ENCODE data around the gene DTNBP1. TPM values are rescaled to one million over a fixed set of nuclear protein-coding genes. Genes with fewer than 3 reads are reported as not detected.

DTNBP1 gene
- total and polyA plus RNA-seq, 2 of the 13 experiments (the other 11 are each of a cell fraction or from before 2014, with no cell fraction given): 6.6 to 19.1 TPM

DNA sequence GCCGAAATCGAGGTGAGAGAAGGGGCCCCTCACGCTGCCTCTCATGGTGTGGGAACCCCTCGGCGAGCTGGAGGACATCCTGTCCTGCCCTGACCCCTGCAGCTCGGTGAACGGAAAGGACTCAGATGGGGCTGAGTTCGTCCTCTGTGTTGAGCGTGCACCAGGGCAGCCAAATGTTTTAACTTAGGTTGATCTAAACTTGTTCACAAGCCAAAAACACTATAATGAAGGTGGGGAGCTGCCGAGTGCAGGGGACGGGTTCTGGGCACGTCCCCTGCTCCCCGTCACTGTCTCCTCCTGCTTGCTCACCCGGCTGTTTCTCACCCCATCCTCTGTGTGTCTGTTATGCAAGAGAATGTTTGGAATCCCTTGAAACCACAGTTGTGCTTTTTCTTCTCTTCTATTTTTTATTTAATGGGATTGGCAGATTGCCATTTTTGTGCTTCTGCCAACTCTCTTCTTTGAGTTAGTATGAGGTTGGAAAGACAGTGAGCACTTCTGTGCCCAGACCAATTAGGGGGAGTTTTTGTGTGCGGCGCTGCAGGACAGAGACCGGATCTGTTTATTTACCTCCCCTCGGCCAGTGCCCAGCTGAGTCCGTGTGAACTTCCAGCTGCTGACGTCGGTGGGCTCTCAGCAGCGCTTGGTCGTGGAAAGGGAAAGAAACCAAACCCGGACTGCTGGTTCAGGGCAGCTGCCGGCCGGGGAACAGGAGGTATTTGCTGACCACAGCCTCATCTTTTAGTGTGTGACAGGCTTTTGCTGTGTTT, 158.1 kb downstream of the DTNBP1 start (continued):
- TF ChIP-seq NFKB2 (CRISPR knock-in tag; IDR thresholded peaks at IDR 0.05; ENCODE audit: borderline replicate concordance): no peak; the same call in 1 of the 2 replicates
- TF ChIP-seq ASH2L (IDR thresholded peaks at IDR 0.05; ENCODE audit: insufficient read length, low read depth, low read length): peak; percentile 62
- TF ChIP-seq POLR2G (IDR thresholded peaks at IDR 0.05; ENCODE audit: low read depth, low read length): no peak
- peak; percentile 37; the same call in 1 of the 2 replicates for TF ChIP-seq RFXAP (CRISPR knock-in tag; IDR thresholded peaks at IDR 0.05; ENCODE audit: borderline replicate concordance)
- no peak for TF ChIP-seq MAF1 (CRISPR knock-in tag; IDR thresholded peaks at IDR 0.05; ENCODE audit: borderline replicate concordance)
- no peak for TF ChIP-seq ZBTB40 (IDR thresholded peaks at IDR 0.05)
- TF ChIP-seq ZBTB40 (CRISPR knock-in tag; IDR thresholded peaks at IDR 0.05): no peak; the same call in 1 of the 2 replicates
- TF ChIP-seq SP1 (IDR thresholded peaks at IDR 0.05): no peak
- TF ChIP-seq SP1 (CRISPR knock-in tag; IDR thresholded peaks at IDR 0.05): no peak
- no peak for TF ChIP-seq CHD2 (IDR thresholded peaks at IDR 0.05; ENCODE audit: low read depth, low read length)
- 0 out of 2 replicates have a peak, but pooled peaks have one; percentile 61 for TF ChIP-seq KMT2B (CRISPR knock-in tag; IDR thresholded peaks at IDR 0.05)
- TF ChIP-seq EZH2 (conservative IDR thresholded peaks at IDR 0.05; ENCODE audit: low read depth, low read length): no peak
- TF ChIP-seq ISX (CRISPR knock-in tag; conservative IDR thresholded peaks at IDR 0.05): no peak
- no peak for TF ChIP-seq SOX13 (IDR thresholded peaks at IDR 0.05)
- TF ChIP-seq SOX13 (CRISPR knock-in tag; conservative IDR thresholded peaks at IDR 0.05 in 1 of 2, IDR thresholded peaks at IDR 0.05 in 1 of 2): peak in 1 of 2 experiments; percentile 66; a peak in 2 of 4 replicates
- TF ChIP-seq, protein P1, sequence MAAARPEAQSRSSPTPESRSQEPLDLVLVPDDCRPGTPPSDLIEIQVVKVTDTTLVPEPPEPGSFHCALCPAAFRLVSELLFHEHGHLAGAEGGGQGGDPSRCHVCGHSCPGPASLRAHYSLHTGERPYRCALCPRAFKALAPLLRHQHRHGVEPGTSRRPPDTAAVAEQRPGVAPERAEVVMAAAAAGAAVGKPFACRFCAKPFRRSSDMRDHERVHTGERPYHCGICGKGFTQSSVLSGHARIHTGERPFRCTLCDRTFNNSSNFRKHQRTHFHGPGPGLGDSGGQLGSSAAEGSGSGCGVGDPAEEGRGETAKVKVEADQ (CRISPR knock-in tag; IDR thresholded peaks at IDR 0.05; ENCODE audit: borderline replicate concordance): no peak
- peak; percentile 45; the same call in 1 of the 2 replicates for TF ChIP-seq ZNF556 (CRISPR knock-in tag; IDR thresholded peaks at IDR 0.05; ENCODE audit: borderline replicate concordance)
- TF ChIP-seq, protein P2, sequence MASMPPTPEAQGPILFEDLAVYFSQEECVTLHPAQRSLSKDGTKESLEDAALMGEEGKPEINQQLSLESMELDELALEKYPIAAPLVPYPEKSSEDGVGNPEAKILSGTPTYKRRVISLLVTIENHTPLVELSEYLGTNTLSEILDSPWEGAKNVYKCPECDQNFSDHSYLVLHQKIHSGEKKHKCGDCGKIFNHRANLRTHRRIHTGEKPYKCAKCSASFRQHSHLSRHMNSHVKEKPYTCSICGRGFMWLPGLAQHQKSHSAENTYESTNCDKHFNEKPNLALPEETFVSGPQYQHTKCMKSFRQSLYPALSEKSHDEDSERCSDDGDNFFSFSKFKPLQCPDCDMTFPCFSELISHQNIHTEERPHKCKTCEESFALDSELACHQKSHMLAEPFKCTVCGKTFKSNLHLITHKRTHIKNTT (CRISPR knock-in tag; IDR thresholded peaks at IDR 0.05): no peak
- TF ChIP-seq CBX2 (IDR thresholded peaks at IDR 0.05; ENCODE audit: low read depth, low read length): no peak
- no peak for TF ChIP-seq CBX2 (CRISPR knock-in tag; IDR thresholded peaks at IDR 0.05; ENCODE audit: low read depth)

Data from HepG2 (cell line).